IMR-90 (cell line): ENCODE results near the gene CD34. TPM values are rescaled to one million over a fixed set of nuclear protein-coding genes. Genes with fewer than 3 reads are reported as not detected.

Experiments
- ATAC-seq: fragments of 200-7000 bp; cut with Tn5 transposase; 2 replicates; pipeline ENCODE4 v1.9.1; 2020; ENCODE audit warnings: low read depth, mild to moderate bottlenecking, moderate library complexity
- BruUV-seq: library from RNA; stranded (reverse); fragments of 400-500 nt; replicated peaks from 2 replicates; lab custom pipeline; 2021; lab: Mats Ljungman, UMichigan
- CTCF ChIA-PET: fragments of 300-600 bp; formaldehyde crosslinking; extraction: SDS; loops from one replicate; lab custom pipeline; 2021; ENCODE audit warnings: antibody characterized with exemption; lab: Yijun Ruan, JAX
- POLR2A ChIA-PET: fragments of 300-600 bp; sonication (Branson Sonifier 250); formaldehyde crosslinking; loops from one replicate; lab custom pipeline; 2022; ENCODE audit warnings: antibody characterized with exemption; ENCODE audit not compliant: unreplicated experiment; lab: Charles Lee
- DNase-seq: peaks from one replicate; pipeline ENCODE4 v3.0.0; 2013
- H2AFZ ChIP-seq: replicated peaks from 2 replicates; pipeline ENCODE3; 2013; ENCODE audit warnings: low read length, mild to moderate bottlenecking; ENCODE audit not compliant: poor library complexity
- H2AK5ac ChIP-seq: 2 replicates; pipeline ENCODE4 v1.6.1; 2013; ENCODE audit warnings: low read depth, low read length, inconsistent platforms
- H2AK9ac ChIP-seq: replicated peaks from 2 replicates; pipeline ENCODE3; 2013; ENCODE audit warnings: mild to moderate bottlenecking, low read depth, low read length, moderate library complexity; ENCODE audit not compliant: poor library complexity
- H2BK120ac ChIP-seq: 2 replicates; pipeline ENCODE4 v1.6.1; 2013; ENCODE audit warnings: low read depth, low read length, inconsistent platforms
- H2BK15ac ChIP-seq: 3 replicates; pipeline ENCODE4 v1.6.1; 2013; ENCODE audit warnings: low read depth, low read length, inconsistent platforms
- H2BK20ac ChIP-seq: 2 replicates; pipeline ENCODE4 v1.6.1; 2013; ENCODE audit warnings: low read depth, mild to moderate bottlenecking, inconsistent platforms, low read length, moderate library complexity
- H2BK5ac ChIP-seq: 2 replicates; pipeline ENCODE4 v1.6.1; 2013; ENCODE audit warnings: mild to moderate bottlenecking, low read depth, low read length, inconsistent platforms; ENCODE audit not compliant: poor library complexity, severe bottlenecking
- H3K14ac ChIP-seq: replicated peaks from 2 replicates; pipeline ENCODE4 v1.6.1; 2013; ENCODE audit warnings: low read depth, low read length, inconsistent platforms
- H3K18ac ChIP-seq: 2 replicates; pipeline ENCODE4 v1.6.1; 2013; ENCODE audit warnings: low read depth, low read length, control low read depth
- H3K23ac ChIP-seq: 2 replicates; pipeline ENCODE4 v1.6.1; 2013; ENCODE audit warnings: low read depth, low read length, inconsistent platforms
- H3K27ac ChIP-seq: 2 replicates; pipeline ENCODE4 v1.5.1; 2013; ENCODE audit warnings: mild to moderate bottlenecking, control low read depth, low read length; ENCODE audit not compliant: insufficient read depth
- H3K27me3 ChIP-seq: 2 replicates; pipeline ENCODE4 v1.6.1; 2013; ENCODE audit warnings: low read length; ENCODE audit not compliant: control insufficient read depth, insufficient read depth
- H3K36me3 ChIP-seq: 2 replicates; pipeline ENCODE4 v1.6.1; 2013; ENCODE audit warnings: low read length, mixed read lengths; ENCODE audit not compliant: control insufficient read depth, insufficient read depth
- H3K4ac ChIP-seq: 2 replicates; pipeline ENCODE4 v1.6.1; 2013; ENCODE audit warnings: low read depth, low read length, inconsistent platforms
- H3K4me1 ChIP-seq: 2 replicates; pipeline ENCODE4 v1.6.1; 2013; ENCODE audit warnings: low read length, mixed read lengths; ENCODE audit not compliant: control insufficient read depth, insufficient read depth
- H3K4me2 ChIP-seq: 2 replicates; pipeline ENCODE4 v1.6.1; 2013; ENCODE audit warnings: low read depth, mild to moderate bottlenecking, control low read depth, low read length, moderate library complexity
- H3K4me3 ChIP-seq: 2 replicates; pipeline ENCODE4 v1.5.1; 2013; ENCODE audit warnings: low read depth, mild to moderate bottlenecking, control low read depth, low read length, moderate library complexity; ENCODE audit not compliant: insufficient read depth
- H3K56ac ChIP-seq: 2 replicates; pipeline ENCODE4 v1.6.1; 2013; ENCODE audit warnings: low read length, inconsistent platforms; ENCODE audit not compliant: insufficient read depth; ENCODE audit errors: extremely low read depth
- H3K79me1 ChIP-seq, 2 experiments: 2 replicates each; pipeline ENCODE4 v1.6.1; 2013; ENCODE audit warnings: low read length in 2 of 2, inconsistent platforms in 1 of 2, low read depth in 1 of 2
- H3K9ac ChIP-seq: 2 replicates; pipeline ENCODE4 v1.6.1; 2013; ENCODE audit warnings: low read depth, low read length, control low read depth
- H3K9me1 ChIP-seq: 2 replicates; pipeline ENCODE4 v1.6.1; 2013; ENCODE audit warnings: low read length, inconsistent platforms; ENCODE audit not compliant: insufficient read depth
- H3K9me3 ChIP-seq: 2 replicates; pipeline ENCODE4 v1.6.1; 2013; ENCODE audit warnings: low read length; ENCODE audit not compliant: control insufficient read depth, insufficient read depth
- H4K20me1 ChIP-seq: 2 replicates; pipeline ENCODE4 v1.6.1; 2013; ENCODE audit warnings: low read length, inconsistent platforms; ENCODE audit not compliant: insufficient read depth
- H4K5ac ChIP-seq: 2 replicates; pipeline ENCODE4 v1.6.1; 2013; ENCODE audit warnings: mild to moderate bottlenecking, low read depth, low read length, control low read depth
- H4K8ac ChIP-seq, 2 experiments: 2 replicates each; pipeline ENCODE4 v1.6.1; 2013; ENCODE audit warnings: low read depth in 2 of 2, low read length in 2 of 2, control low read depth in 1 of 2, inconsistent platforms in 1 of 2
- H4K91ac ChIP-seq: 2 replicates; pipeline ENCODE4 v1.6.1; 2013; ENCODE audit warnings: low read depth, low read length, inconsistent platforms; ENCODE audit not compliant: insufficient read depth
- BHLHE40 ChIP-seq: fragments of 150-350 bp; IDR thresholded peaks from 2 replicates; pipeline ENCODE4 v1.6.1; 2016; ENCODE audit warnings: mild to moderate bottlenecking, low read depth, low read length
- CEBPB ChIP-seq: IDR thresholded peaks from 2 replicates; pipeline ENCODE4 v1.6.1; 2012; ENCODE audit warnings: low read depth, low read length, improper control_type of control experiment
- FOS ChIP-seq: fragments of 150-350 bp; IDR thresholded peaks from 2 replicates; pipeline ENCODE4 v1.6.1; 2016; ENCODE audit warnings: low read depth, low read length
- MAFK ChIP-seq: IDR thresholded peaks from 2 replicates; pipeline ENCODE4 v1.6.1; 2012; ENCODE audit warnings: low read depth, low read length, improper control_type of control experiment
- MAZ ChIP-seq: IDR thresholded peaks from 2 replicates; pipeline ENCODE4 v1.6.1; 2012; ENCODE audit warnings: low read depth, mild to moderate bottlenecking, low read length, improper control_type of control experiment, moderate library complexity, borderline replicate concordance
- MXI1 ChIP-seq: IDR thresholded peaks from 2 replicates; pipeline ENCODE4 v1.6.1; 2012; ENCODE audit warnings: low read depth, mild to moderate bottlenecking, low read length, moderate library complexity, borderline replicate concordance
- NFE2L2 ChIP-seq: fragments of 150-350 bp; IDR thresholded peaks from 2 replicates; pipeline ENCODE4 v1.6.1; 2016; ENCODE audit warnings: low read depth, mild to moderate bottlenecking, low read length
- POLR2A ChIP-seq: IDR thresholded peaks from 2 replicates; pipeline ENCODE4 v1.6.1; 2012; ENCODE audit warnings: mild to moderate bottlenecking, low read depth, low read length
- RAD21 ChIP-seq: IDR thresholded peaks from 2 replicates; pipeline ENCODE4 v1.6.1; 2012; ENCODE audit warnings: low read length, improper control_type of control experiment
- RCOR1 ChIP-seq: IDR thresholded peaks from 2 replicates; pipeline ENCODE4 v1.6.1; 2012; ENCODE audit warnings: mild to moderate bottlenecking, low read length, improper control_type of control experiment; ENCODE audit not compliant: insufficient replicate concordance
- RFX5 ChIP-seq: IDR thresholded peaks from 2 replicates; pipeline ENCODE4 v1.8.0; 2012; ENCODE audit warnings: low read depth, mild to moderate bottlenecking, low read length, moderate library complexity
- SMC3 ChIP-seq: fragments of 150-350 bp; IDR thresholded peaks from 2 replicates; pipeline ENCODE4 v1.6.1; 2016; ENCODE audit warnings: low read depth, mild to moderate bottlenecking, antibody characterized with exemption, low read length, moderate library complexity
- WGBS, 2 experiments: methylation state at CpG; one replicate each; pipeline versions ENCODE4 v1.1.5 to v1.1.7; 2013; ENCODE audit warnings: missing lambda C conversion rate in 2 of 2; ENCODE audit not compliant: insufficient read length in 1 of 2; ENCODE audit errors: extremely low coverage in 2 of 2; 5-methylcytosine and 5-hydroxymethylcytosine counted together
- dilution Hi-C: fragments of 300-500 bp; cut with HindIII; formaldehyde crosslinking; loops from one replicate; pipeline ENCODE4 v1.14.3; 2018; ENCODE audit warnings: low sequenced_read_pairs; ENCODE audit not compliant: unreplicated experiment
- in situ Hi-C: fragments of 300-500 bp; cut with MboI; formaldehyde crosslinking; loops from 3 replicates; pipeline ENCODE4 v1.14.3; 2019; ENCODE audit warnings: low sequenced_read_pairs, inconsistent platforms, mixed read lengths
- intact Hi-C: fragments of 100-400 bp; cut with micrococcal nuclease; formaldehyde crosslinking; loops from 2 replicates; pipeline ENCODE4 v1.10.0; 2022
- polyA plus RNA-seq, 3 experiments: library from polyadenylated mRNA; depleted of rRNA; stranded (reverse); fragments of >200 nt; gene quantifications; 2 replicates each; pipeline ENCODE4 v1.2.3, GENCODE V29; 2012; ENCODE audit warnings: low replicate concordance in 1 of 3
- total RNA-seq: library from RNA; depleted of rRNA; stranded (reverse); fragments of >200 nt; gene quantifications from 2 replicates; pipeline ENCODE4 v1.2.3, GENCODE V29; 2012
- TF ChIP-seq, protein P1 (sequence below): fragments of 150-350 bp; IDR thresholded peaks from 2 replicates; pipeline ENCODE4 v1.6.1; 2016; ENCODE audit warnings: low read depth, mild to moderate bottlenecking, low read length, moderate library complexity, borderline replicate concordance
- TF ChIP-seq, protein P2 (sequence below): conservative IDR thresholded peaks from 2 replicates; pipeline ENCODE4 v1.5.1; 2012; ENCODE audit warnings: mild to moderate bottlenecking, low read depth, low read length, improper control_type of control experiment
- TF ChIP-seq, protein P3 (sequence below): fragments of 150-350 bp; IDR thresholded peaks from 2 replicates; pipeline ENCODE4 v1.6.1; 2017; ENCODE audit warnings: mild to moderate bottlenecking, antibody characterized with exemption, low read length, low read depth

Gene CD34
- total and polyA plus RNA-seq, 2 of the 4 experiments (the other 2 are of a cell fraction): 0.14 TPM; not detected in 1

DNA sequence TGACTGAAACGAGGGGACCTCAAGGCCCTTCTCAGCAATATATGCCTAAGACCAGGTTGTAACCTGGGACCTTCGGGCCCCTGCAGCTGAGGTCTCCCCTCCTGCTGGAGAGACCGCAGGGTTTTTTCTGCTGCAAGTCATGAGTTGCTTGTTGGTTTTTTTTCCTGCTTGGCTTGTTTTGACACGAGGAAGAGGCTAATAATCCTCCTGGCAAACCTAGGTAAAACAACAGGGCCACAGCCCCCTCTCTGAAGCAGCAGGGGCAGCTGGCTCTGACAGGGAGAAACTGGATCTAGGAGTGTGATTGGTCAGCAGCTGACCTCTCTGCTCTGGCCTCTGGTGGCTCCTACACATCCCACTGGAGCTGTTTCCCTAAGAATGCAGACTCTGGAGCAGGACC lies 69.0 kb downstream of the CD34 start:
- no peak overlapping the region for H4K5ac ChIP-seq
- no peak overlapping the region for H2BK120ac ChIP-seq
- H3K36me3 ChIP-seq: no peaks in the 10 kb centered on the region
- no peak overlapping the region for H3K27ac ChIP-seq
- ChIA-PET POLR2A (no interaction called here), CTCF (interaction anchor here (2.2 kb wide), 1 partner anchor 27 kb away, joined by 11 read pairs; no protein-coding TSS in a partner anchor)
- DNase-seq (no peak), ATAC-seq (no peak)
- H2BK5ac ChIP-seq: no peak overlapping the region
- H2AK9ac ChIP-seq: no peak overlapping the region
- no peaks in the 10 kb centered on the region for H3K9me3 ChIP-seq
- dilution Hi-C loops (no loop called here), intact Hi-C loops (no loop called here), in situ Hi-C loops (no loop called here)
- no peak overlapping the region for H2BK20ac ChIP-seq
- H3K79me1 ChIP-seq: peaks cover 3 to 21% of the 10 kb centered on the region in 2 experiments; a peak in 2 of 4 replicates
- no peak overlapping the region for H4K8ac ChIP-seq
- no peak overlapping the region for H3K9ac ChIP-seq
- no peak overlapping the region for H3K14ac ChIP-seq
- no peak overlapping the region for H2BK15ac ChIP-seq
- H3K27me3 ChIP-seq: no peaks in the 10 kb centered on the region
- H3K18ac ChIP-seq: no peak overlapping the region
- no CpG with 5 or more reads among the region's 4 CpGs for WGBS, 2 experiments
- no peak overlapping the region for H2AK5ac ChIP-seq
- no peak for TF ChIP-seq SMC3
- TF ChIP-seq POLR2A: no peak
- no peak for TF ChIP-seq RFX5
- TF ChIP-seq, protein P1, sequence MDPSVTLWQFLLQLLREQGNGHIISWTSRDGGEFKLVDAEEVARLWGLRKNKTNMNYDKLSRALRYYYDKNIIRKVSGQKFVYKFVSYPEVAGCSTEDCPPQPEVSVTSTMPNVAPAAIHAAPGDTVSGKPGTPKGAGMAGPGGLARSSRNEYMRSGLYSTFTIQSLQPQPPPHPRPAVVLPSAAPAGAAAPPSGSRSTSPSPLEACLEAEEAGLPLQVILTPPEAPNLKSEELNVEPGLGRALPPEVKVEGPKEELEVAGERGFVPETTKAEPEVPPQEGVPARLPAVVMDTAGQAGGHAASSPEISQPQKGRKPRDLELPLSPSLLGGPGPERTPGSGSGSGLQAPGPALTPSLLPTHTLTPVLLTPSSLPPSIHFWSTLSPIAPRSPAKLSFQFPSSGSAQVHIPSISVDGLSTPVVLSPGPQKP: no peak
- no peak for TF ChIP-seq MAZ
- TF ChIP-seq BHLHE40: no peak
- no peak for TF ChIP-seq MAFK
- no peak for TF ChIP-seq RAD21
- TF ChIP-seq RCOR1: no peak
- TF ChIP-seq CEBPB: no peak
- no peak for TF ChIP-seq FOS
- TF ChIP-seq, protein P2, sequence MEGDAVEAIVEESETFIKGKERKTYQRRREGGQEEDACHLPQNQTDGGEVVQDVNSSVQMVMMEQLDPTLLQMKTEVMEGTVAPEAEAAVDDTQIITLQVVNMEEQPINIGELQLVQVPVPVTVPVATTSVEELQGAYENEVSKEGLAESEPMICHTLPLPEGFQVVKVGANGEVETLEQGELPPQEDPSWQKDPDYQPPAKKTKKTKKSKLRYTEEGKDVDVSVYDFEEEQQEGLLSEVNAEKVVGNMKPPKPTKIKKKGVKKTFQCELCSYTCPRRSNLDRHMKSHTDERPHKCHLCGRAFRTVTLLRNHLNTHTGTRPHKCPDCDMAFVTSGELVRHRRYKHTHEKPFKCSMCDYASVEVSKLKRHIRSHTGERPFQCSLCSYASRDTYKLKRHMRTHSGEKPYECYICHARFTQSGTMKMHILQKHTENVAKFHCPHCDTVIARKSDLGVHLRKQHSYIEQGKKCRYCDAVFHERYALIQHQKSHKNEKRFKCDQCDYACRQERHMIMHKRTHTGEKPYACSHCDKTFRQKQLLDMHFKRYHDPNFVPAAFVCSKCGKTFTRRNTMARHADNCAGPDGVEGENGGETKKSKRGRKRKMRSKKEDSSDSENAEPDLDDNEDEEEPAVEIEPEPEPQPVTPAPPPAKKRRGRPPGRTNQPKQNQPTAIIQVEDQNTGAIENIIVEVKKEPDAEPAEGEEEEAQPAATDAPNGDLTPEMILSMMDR: no peak
- TF ChIP-seq MXI1: no peak
- no peak for TF ChIP-seq NFE2L2
- TF ChIP-seq, protein P3, sequence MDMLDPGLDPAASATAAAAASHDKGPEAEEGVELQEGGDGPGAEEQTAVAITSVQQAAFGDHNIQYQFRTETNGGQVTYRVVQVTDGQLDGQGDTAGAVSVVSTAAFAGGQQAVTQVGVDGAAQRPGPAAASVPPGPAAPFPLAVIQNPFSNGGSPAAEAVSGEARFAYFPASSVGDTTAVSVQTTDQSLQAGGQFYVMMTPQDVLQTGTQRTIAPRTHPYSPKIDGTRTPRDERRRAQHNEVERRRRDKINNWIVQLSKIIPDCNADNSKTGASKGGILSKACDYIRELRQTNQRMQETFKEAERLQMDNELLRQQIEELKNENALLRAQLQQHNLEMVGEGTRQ: no peak
- H2AFZ ChIP-seq: no peak overlapping the region
- H3K56ac ChIP-seq: no peak overlapping the region
- H4K91ac ChIP-seq: no peak overlapping the region
- H4K20me1 ChIP-seq: no peaks in the 10 kb centered on the region
- BruUV-seq: no TSS peak
- H3K4me2 ChIP-seq: no peak overlapping the region
- H3K4ac ChIP-seq: no peak overlapping the region
- H3K9me1 ChIP-seq: peaks cover 3% of the 10 kb centered on the region
- no peaks in the 10 kb centered on the region; the same call in 1 of the 2 replicates for H3K4me1 ChIP-seq
- H3K4me3 ChIP-seq: no peak overlapping the region
- H3K23ac ChIP-seq: no peak overlapping the region
